Liver (tissue), 9 donors: ENCODE measurements around the gene SIRT2. TPM values are rescaled to one million over a fixed set of nuclear protein-coding genes. Genes with fewer than 3 reads are reported as not detected.
"Not testable (repeated sequence)": the region's sequence is repeated elsewhere in the genome, so short reads cannot be mapped to it uniquely, and the experiment has no call there.

Source experiments
- DNase-seq: peaks from one replicate; pipeline ENCODE4 v3.0.0-alpha.2; 2017; ENCODE audit warnings: low spot score
- H3K27ac ChIP-seq, 2 donors: one replicate each; pipeline ENCODE4 v1.7.0; 2013; ENCODE audit warnings: inconsistent platforms in 2 of 2, low read length in 2 of 2, control low read depth in 1 of 2, low read depth in 1 of 2, mild to moderate bottlenecking in 1 of 2
- H3K27me3 ChIP-seq, 4 donors: one replicate each; pipeline versions ENCODE4 v1.6.1 to v1.7.0; 2013; ENCODE audit warnings: low read length in 3 of 4, inconsistent platforms in 1 of 4, mild to moderate bottlenecking in 1 of 4, moderate library complexity in 1 of 4; ENCODE audit not compliant: control insufficient read depth in 4 of 4, insufficient read depth in 4 of 4
- H3K36me3 ChIP-seq, 4 donors: one replicate each; pipeline versions ENCODE4 v1.6.1 to v1.7.0; 2013; ENCODE audit warnings: low read length in 3 of 4, mild to moderate bottlenecking in 3 of 4, low read depth in 1 of 4, moderate library complexity in 1 of 4; ENCODE audit not compliant: control insufficient read depth in 4 of 4, insufficient read depth in 3 of 4
- H3K4me1 ChIP-seq, 4 donors: one replicate each; pipeline versions ENCODE4 v1.6.1 to v1.7.0; 2013; ENCODE audit warnings: low read length in 3 of 4, mild to moderate bottlenecking in 3 of 4, moderate library complexity in 1 of 4; ENCODE audit not compliant: control insufficient read depth in 4 of 4, insufficient read depth in 4 of 4
- H3K4me3 ChIP-seq, 3 donors: one replicate each; pipeline versions ENCODE4 v1.6.1 to v1.7.0; 2013; ENCODE audit warnings: low read length in 3 of 3, control low read depth in 1 of 3, low read depth in 1 of 3, mild to moderate bottlenecking in 1 of 3
- H3K9ac ChIP-seq, 2 donors: one replicate each; pipeline ENCODE4 v1.7.0; 2013; ENCODE audit warnings: low read length in 2 of 2, mild to moderate bottlenecking in 2 of 2, moderate library complexity in 2 of 2, control low read depth in 1 of 2, low read depth in 1 of 2
- H3K9me3 ChIP-seq, 4 donors: one replicate each; pipeline versions ENCODE4 v1.6.1 to v1.7.0; 2013; ENCODE audit warnings: low read length in 3 of 4; ENCODE audit not compliant: control insufficient read depth in 4 of 4
- CTCF ChIP-seq: fragments of 150-350 bp; IDR thresholded peaks from 2 replicates; pipeline ENCODE4 v1.5.1; 2017; ENCODE audit warnings: improper control_type of control experiment, low read depth, low read length; ENCODE audit not compliant: missing input control
- GABPA ChIP-seq, 2 donors: IDR thresholded peaks in 1 of 2; conservative IDR thresholded peaks in 1 of 2; 2 replicates each; pipeline ENCODE4 v1.6.1; 2016; ENCODE audit warnings: antibody characterized with exemption in 2 of 2, mild to moderate bottlenecking in 1 of 2, moderate library complexity in 1 of 2
- HNF4A ChIP-seq, 2 donors: conservative IDR thresholded peaks; 2 replicates each; pipeline ENCODE4 v1.6.1; 2016; ENCODE audit warnings: antibody characterized with exemption in 2 of 2, mild to moderate bottlenecking in 2 of 2
- HNF4G ChIP-seq: IDR thresholded peaks from 2 replicates; pipeline ENCODE4 v1.6.1; 2016; ENCODE audit warnings: antibody characterized with exemption
- JUND ChIP-seq, 2 donors: IDR thresholded peaks; 2 replicates each; pipeline ENCODE4 v1.6.1; 2016; ENCODE audit warnings: antibody characterized with exemption in 2 of 2
- MAX ChIP-seq: IDR thresholded peaks from 2 replicates; pipeline ENCODE4 v1.6.1; 2016; ENCODE audit warnings: antibody characterized with exemption
- NR2F2 ChIP-seq: IDR thresholded peaks from 2 replicates; pipeline ENCODE4 v1.6.1; 2016; ENCODE audit warnings: antibody characterized with exemption
- RAD21 ChIP-seq, 2 donors: IDR thresholded peaks; 2 replicates each; pipeline ENCODE4 v1.6.1; 2016; ENCODE audit warnings: antibody characterized with exemption in 2 of 2, mild to moderate bottlenecking in 2 of 2
- RXRA ChIP-seq, 2 donors: IDR thresholded peaks; 2 replicates each; pipeline ENCODE4 v1.6.1; 2017 to 2018; ENCODE audit warnings: antibody characterized with exemption in 2 of 2, mild to moderate bottlenecking in 1 of 2
- SP1 ChIP-seq: IDR thresholded peaks from 2 replicates; pipeline ENCODE4 v1.6.1; 2018; ENCODE audit warnings: antibody characterized with exemption, mild to moderate bottlenecking
- TAF1 ChIP-seq: conservative IDR thresholded peaks from 2 replicates; pipeline ENCODE4 v1.6.1; 2016; ENCODE audit warnings: antibody characterized with exemption, mild to moderate bottlenecking
- YY1 ChIP-seq: IDR thresholded peaks from 2 replicates; pipeline ENCODE4 v1.6.1; 2016; ENCODE audit warnings: antibody characterized with exemption, mild to moderate bottlenecking
- WGBS: extraction: QIAGEN DNeasy Blood & Tissue Kit; methylation state at CpG from one replicate; pipeline ENCODE4 v1.1.7; 2013; 5-methylcytosine and 5-hydroxymethylcytosine counted together
- polyA plus RNA-seq, 2 donors: library from polyadenylated mRNA; stranded (reverse) in 1 of 2; unstranded in 1 of 2; fragments of 200-250 nt in 1 of 2; fragments of >200 nt in 1 of 2; fragmentation: Nextera tagmentation in 1 of 2; extraction: Ambion mirVana in 1 of 2; gene quantifications; one replicate each; pipeline versions ENCODE4 v1.2.1 to v1.2.3, GENCODE V29; 2013 to 2015
- total RNA-seq, 2 donors: library from RNA; depleted of rRNA; stranded (reverse); fragments of >200 nt; gene quantifications; one replicate each; pipeline ENCODE4 v1.2.3, GENCODE V29; 2014
- TF ChIP-seq, protein P1 (sequence below): IDR thresholded peaks from 2 replicates; pipeline ENCODE4 v1.6.1; 2016; ENCODE audit warnings: antibody characterized with exemption
- donor health status: healthy.
- donor health status: healthy.
- donor health status: healthy.
- donor health status: healthy.
- donor health status: healthy.

The SIRT2 gene
- total and polyA plus RNA-seq, 4 donors = 21.8 to 42.2 (median 26.9) TPM

- Histone ChIP-seq H3K27me3 (no peaks in the 10 kb centered on the region), H3K4me3 (no peak overlapping the region), H3K9me3 (no peaks in the 10 kb centered on the region), H3K9ac (no peak overlapping the region), H3K4me1 (peaks cover 0 to 4% (median 3%) of the 10 kb centered on the region in 4 donors), H3K36me3 (peaks cover 2 to 24% (median 18%) of the 10 kb centered on the region in 4 donors), H3K27ac (no peak overlapping the region)
- 93% methylated on average over 17 of the region's 17 CpGs for WGBS
- TF ChIP-seq GABPA (IDR thresholded peaks at IDR 0.05 in 1 of 2, conservative IDR thresholded peaks at IDR 0.05 in 1 of 2) (no peak), YY1 (no peak), NR2F2 (no peak), SP1 (no peak)
- no peak for DNase-seq
Observed at GRCh38 chr19:38888876-38889275, 10.5 kb downstream of the SIRT2 start.

GRCh38 chr19:38884691-38885090 lies 14.7 kb downstream of the SIRT2 start:
- not testable (repeated sequence) for H3K27ac ChIP-seq, H3K27me3 ChIP-seq, H3K4me1 ChIP-seq, H3K9ac ChIP-seq, H3K9me3 ChIP-seq, H3K4me3 ChIP-seq, DNase-seq
- WGBS = 96% methylated on average over 3 of the region's 3 CpGs
- H3K36me3 ChIP-seq = peaks cover 9 to 32% (median 16%) of the 10 kb centered on the region in 4 donors

- Histone ChIP-seq H3K27me3 (no peaks in the 10 kb centered on the region), H3K9ac (no peak overlapping the region), H3K4me3 (no peak overlapping the region), H3K4me1 (peaks cover 0 to 6% (median 3%) of the 10 kb centered on the region in 4 donors), H3K27ac (no peak overlapping the region), H3K36me3 (peaks cover 6 to 21% (median 7%) of the 10 kb centered on the region in 4 donors), H3K9me3 (no peaks in the 10 kb centered on the region)
- no peak for DNase-seq
- WGBS = 93% methylated on average over 9 of the region's 9 CpGs
- no peak for TF ChIP-seq CTCF
- no peak for TF ChIP-seq HNF4G
- TF ChIP-seq, protein P1, sequence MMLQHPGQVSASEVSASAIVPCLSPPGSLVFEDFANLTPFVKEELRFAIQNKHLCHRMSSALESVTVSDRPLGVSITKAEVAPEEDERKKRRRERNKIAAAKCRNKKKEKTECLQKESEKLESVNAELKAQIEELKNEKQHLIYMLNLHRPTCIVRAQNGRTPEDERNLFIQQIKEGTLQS = no peak
- TF ChIP-seq NR2F2 = no peak
- no peak for TF ChIP-seq RAD21 (IDR thresholded peaks at IDR 0.05)
- no peak for TF ChIP-seq YY1
- TF ChIP-seq HNF4A (conservative IDR thresholded peaks at IDR 0.05) = no peak
- no peak for TF ChIP-seq RXRA (IDR thresholded peaks at IDR 0.05)
- no peak for TF ChIP-seq SP1
- no peak for TF ChIP-seq TAF1
- no peak for TF ChIP-seq JUND (IDR thresholded peaks at IDR 0.05)
- TF ChIP-seq MAX = no peak
Observed at GRCh38 chr19:38883286-38883685, 16.1 kb downstream of the SIRT2 start.
